Right ventricle myocardium superior (tissue), 1 donor: ENCODE measurements around the gene GPC5. TPM values are rescaled to one million over a fixed set of nuclear protein-coding genes. Genes with fewer than 3 reads are reported as not detected.

Experiments
- ATAC-seq: fragments of 200-7000 bp; cut with Tn5 transposase; one replicate; pipeline ENCODE4 v1.9.1; 2020; ENCODE audit warnings: mild to moderate bottlenecking; ENCODE audit not compliant: poor library complexity
- DNase-seq: peaks from one replicate; pipeline ENCODE4 v3.0.0-alpha.2; 2020
- intact Hi-C: fragments of 100-400 bp; cut with DNase I; formaldehyde crosslinking; loops from one replicate; pipeline ENCODE4 v1.11.2; 2022
- total RNA-seq: library from RNA; stranded (reverse); fragmentation: NEBNext Ultra II Directional; extraction: Animal tissue kit (Norgen Biotek cat#: 25700); gene quantifications from one replicate; pipeline ENCODE4 v1.2.1, GENCODE V29; 2021
- donor health status: DM: no; HTN: yes; CAD: no; lungs with severe emphysema.

GPC5 gene
- total RNA-seq, 1 donor from 2014 or later = 1.4 TPM

GRCh38 chr13:92387245-92387644, 988.8 kb downstream of the GPC5 start:
- no peak for DNase-seq
- ATAC-seq = no peak
- intact Hi-C loops = no loop called here

DNA sequence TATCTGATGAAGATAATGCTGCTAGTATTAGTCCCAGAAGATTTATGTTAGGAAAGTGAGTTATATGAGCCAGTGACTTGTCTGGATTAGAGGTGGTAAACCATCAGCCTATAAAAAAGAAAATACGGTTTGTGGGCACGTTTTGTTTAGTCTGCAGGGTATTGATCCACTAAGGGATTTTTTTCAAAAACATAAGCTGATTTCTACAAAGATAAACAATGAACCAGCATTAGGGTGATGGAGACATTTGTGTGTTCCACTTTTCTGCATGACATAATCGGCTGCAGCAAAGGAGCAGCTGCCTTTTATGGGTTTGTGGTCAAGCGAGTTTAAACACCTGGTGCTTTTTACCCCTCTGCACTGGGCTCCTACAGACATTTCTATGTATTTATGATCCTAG, 991.8 kb downstream of the GPC5 start:
- ATAC-seq (no peak), DNase-seq (no peak)
- intact Hi-C loops = no loop called here

GRCh38 chr13:92403606-92404005, 1005.2 kb downstream of the GPC5 start:
- no peak for DNase-seq
- intact Hi-C loops = no loop called here
- ATAC-seq = no peak

GRCh38 chr13:92407858-92408257, 1009.4 kb downstream of the GPC5 start:
- intact Hi-C loops = no loop called here
- no peak for DNase-seq
- ATAC-seq = no peak

GRCh38 chr13:92412481-92412880, 1014.1 kb downstream of the GPC5 start:
- no peak for ATAC-seq
- intact Hi-C loops = no loop called here
- DNase-seq = no peak

DNA sequence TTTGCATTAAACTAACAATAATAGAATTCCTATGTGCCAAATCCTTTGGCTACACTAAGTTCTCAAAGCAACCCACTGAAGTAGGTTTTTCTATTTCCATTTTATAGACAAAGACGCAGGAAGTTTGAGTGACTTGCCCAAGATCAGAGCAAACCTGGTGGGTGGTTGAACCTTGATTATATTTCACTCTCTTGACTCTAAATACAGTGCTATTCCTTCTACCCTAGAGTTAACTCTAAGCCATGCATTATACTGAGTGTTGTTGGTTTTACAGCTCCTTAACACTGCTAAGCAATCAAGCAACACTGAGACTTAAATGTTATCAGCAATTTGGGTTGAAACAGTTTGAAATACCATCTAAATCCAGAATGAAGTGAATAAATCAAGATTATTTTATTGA, 1014.6 kb downstream of the GPC5 start:
- intact Hi-C loops = no loop called here
- ATAC-seq = no peak
- DNase-seq = no peak

- ATAC-seq (no peak), DNase-seq (no peak)
- intact Hi-C loops = no loop called here
Observed at GRCh38 chr13:92413452-92413851, 1015.0 kb downstream of the GPC5 start.

- no peak for ATAC-seq
- intact Hi-C loops = no loop called here
Observed at GRCh38 chr13:92414851-92415250, 1016.4 kb downstream of the GPC5 start.

GRCh38 chr13:92415781-92416180, 1017.4 kb downstream of the GPC5 start:
- intact Hi-C loops = no loop called here
- ATAC-seq (no peak), DNase-seq (no peak)

More at GRCh38 chr13:92414851-92415250, 1016.4 kb downstream of the GPC5 start:
- DNase-seq = no peak

- DNase-seq (no peak), ATAC-seq (no peak)
- intact Hi-C loops = no loop called here
Observed at GRCh38 chr13:92418818-92419412, 1020.5 kb downstream of the GPC5 start.

GRCh38 chr13:92429231-92429630, 1030.8 kb downstream of the GPC5 start:
- ATAC-seq (no peak), DNase-seq (no peak)
- intact Hi-C loops = no loop called here

GRCh38 chr13:92433386-92433785, 1035.0 kb downstream of the GPC5 start:
- intact Hi-C loops = no loop called here
- ATAC-seq (no peak), DNase-seq (no peak)

GRCh38 chr13:92433963-92434362, 1035.5 kb downstream of the GPC5 start:
- intact Hi-C loops = no loop called here
- ATAC-seq (no peak), DNase-seq (no peak)

- no peak for DNase-seq
- no peak for ATAC-seq
- intact Hi-C loops = no loop called here
Observed at GRCh38 chr13:92436924-92437323, 1038.5 kb downstream of the GPC5 start.

- intact Hi-C loops = no loop called here
- ATAC-seq = no peak
- no peak for DNase-seq
Observed at GRCh38 chr13:92444244-92444643, 1045.8 kb downstream of the GPC5 start.

DNA sequence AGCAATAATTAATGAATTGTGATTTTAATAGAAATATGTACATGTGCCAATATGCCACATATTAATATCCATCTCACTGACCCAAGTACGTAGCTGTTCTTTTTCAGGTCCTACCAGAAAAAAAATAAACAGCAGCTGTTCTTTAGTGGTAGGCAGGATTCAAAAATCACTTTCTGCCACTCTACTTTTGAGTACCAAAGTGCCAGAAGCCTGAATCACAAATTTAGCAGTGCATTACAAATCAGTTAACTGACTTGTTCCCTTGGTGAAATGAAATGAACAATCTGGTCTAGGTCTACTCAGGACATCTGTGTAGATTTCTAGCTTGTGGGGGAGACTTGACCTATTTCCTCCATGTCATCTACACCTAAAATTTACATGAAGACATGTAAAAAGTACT, 1052.6 kb downstream of the GPC5 start:
- no peak for ATAC-seq
- intact Hi-C loops = no loop called here
- no peak for DNase-seq

GRCh38 chr13:92452840-92453239, 1054.4 kb downstream of the GPC5 start:
- no peak for ATAC-seq
- intact Hi-C loops = no loop called here
- DNase-seq = no peak

DNA sequence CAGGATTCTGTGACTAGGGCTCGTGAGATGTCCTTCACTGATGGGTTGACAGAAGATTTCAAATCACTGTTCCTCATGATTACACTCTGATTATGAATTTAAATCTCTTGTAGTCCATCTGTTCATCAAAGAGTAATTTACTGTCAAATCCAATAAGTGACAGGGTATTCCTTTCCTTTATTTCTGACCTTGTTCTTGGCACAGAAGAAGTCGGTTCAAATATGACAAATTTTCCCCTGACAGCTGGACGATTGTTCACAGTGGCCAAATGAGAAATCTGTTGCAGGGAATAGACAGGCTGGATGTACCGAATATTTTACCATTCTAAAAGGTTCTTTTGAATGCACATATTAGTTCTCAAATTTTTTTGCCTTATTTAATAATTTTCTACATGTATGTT, 1060.9 kb downstream of the GPC5 start:
- no peak for DNase-seq
- intact Hi-C loops = no loop called here
- ATAC-seq = no peak

DNA sequence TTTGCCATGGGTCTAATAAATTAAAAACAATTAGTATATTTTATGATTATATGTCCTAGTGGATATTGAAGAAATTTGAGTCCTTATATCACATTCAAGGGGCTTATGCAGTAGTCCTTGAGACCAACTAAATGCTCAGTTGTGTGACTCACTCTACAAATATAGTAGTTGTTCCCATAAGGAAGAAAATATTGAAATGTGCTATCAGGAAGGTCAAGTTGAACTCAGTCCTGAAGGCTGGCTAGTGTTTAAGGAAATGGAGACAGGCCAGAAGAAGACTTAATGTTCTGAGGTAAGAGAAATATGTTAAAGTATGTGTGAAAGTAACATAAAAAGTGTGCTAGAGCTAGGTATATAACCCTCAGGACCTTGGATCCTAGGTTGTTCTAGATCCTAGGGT, 1062.1 kb downstream of the GPC5 start:
- no peak for ATAC-seq
- intact Hi-C loops = no loop called here
- DNase-seq = no peak

GRCh38 chr13:92461402-92461801, 1063.0 kb downstream of the GPC5 start:
- ATAC-seq = no peak
- DNase-seq = no peak
- intact Hi-C loops = no loop called here

DNA sequence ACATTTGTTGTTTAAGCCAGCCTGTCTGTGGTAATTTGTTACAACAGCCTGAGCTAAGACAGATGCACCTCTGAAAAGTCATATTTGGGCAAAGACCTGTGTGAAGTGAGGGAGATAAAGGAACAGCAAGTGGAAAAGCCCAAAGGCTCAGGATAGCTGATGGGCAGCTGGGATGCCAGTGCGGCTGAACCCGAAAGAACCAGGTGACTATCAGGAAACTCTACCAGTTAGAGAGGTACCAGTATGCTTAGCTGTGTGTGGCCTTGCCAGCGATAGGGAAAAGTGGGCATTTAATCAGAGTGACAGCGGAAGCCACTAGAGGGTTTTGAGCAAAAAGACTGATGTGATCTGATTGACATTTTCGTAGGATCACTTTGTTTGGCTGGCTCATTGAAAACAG, 1063.4 kb downstream of the GPC5 start:
- no peak for ATAC-seq
- intact Hi-C loops = no loop called here
- no peak for DNase-seq
